Measurements from ENCODE around the gene AUTS2.
A peak's percentile ranks its signal among the peaks of the same experiment; 100 is the strongest.
"Not testable (repeated sequence)": the region's sequence is repeated elsewhere in the genome, so short reads cannot be mapped to it uniquely, and the experiment has no call there.

The AUTS2 gene

GRCh38 chr7:70728872-70729552 lies 1130.7 kb downstream of the AUTS2 start:
- peak overlapping the region; percentile 27 for H3K4me3 ChIP-seq (ENCODE audit: low read depth, low read length)
- TF ChIP-seq, protein P1, sequence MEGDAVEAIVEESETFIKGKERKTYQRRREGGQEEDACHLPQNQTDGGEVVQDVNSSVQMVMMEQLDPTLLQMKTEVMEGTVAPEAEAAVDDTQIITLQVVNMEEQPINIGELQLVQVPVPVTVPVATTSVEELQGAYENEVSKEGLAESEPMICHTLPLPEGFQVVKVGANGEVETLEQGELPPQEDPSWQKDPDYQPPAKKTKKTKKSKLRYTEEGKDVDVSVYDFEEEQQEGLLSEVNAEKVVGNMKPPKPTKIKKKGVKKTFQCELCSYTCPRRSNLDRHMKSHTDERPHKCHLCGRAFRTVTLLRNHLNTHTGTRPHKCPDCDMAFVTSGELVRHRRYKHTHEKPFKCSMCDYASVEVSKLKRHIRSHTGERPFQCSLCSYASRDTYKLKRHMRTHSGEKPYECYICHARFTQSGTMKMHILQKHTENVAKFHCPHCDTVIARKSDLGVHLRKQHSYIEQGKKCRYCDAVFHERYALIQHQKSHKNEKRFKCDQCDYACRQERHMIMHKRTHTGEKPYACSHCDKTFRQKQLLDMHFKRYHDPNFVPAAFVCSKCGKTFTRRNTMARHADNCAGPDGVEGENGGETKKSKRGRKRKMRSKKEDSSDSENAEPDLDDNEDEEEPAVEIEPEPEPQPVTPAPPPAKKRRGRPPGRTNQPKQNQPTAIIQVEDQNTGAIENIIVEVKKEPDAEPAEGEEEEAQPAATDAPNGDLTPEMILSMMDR (IDR thresholded peaks at IDR 0.05; ENCODE audit: low read depth, low read length, missing control alignments), result no peak
- DNase-seq (ENCODE audit: low read depth), result no peak

DNA sequence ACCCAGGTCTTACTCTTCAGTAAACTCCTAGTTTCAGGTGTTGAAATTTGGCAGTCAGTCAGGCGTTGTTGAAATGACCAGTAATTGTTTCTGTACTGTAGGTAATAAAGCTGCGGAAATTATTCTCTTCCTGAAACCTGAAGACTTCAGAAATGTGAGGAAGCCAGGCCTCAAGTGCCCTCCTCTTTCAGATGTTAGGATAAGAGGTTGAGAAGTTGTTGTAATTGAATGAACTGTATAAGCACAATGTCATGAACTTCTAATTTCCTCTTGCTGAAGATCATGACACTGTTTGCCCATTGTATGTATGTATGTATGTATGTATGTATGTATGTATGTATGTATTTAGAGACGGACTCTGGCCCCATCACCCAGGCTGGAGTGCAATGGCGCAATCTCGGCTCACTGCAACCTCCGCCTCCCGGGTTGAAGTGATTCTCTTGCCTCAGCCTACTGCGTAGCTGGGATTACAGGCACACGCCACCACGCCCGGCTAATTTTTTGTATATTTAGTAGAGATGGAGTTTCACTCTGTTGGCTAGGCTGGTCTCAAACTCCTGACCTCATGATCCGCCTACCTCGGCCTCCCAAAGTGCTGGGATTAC lies 1131.4 kb downstream of the AUTS2 start:
- DNase-seq (ENCODE audit: low read depth), result peak; percentile 35
- H3K4me3 ChIP-seq (ENCODE audit: low read depth, low read length), result not testable (repeated sequence)

GRCh38 chr7:70730451-70731110 lies 1132.3 kb downstream of the AUTS2 start:
- no peak for DNase-seq (ENCODE audit: low read depth)
- no peak overlapping the region for H3K4me3 ChIP-seq (ENCODE audit: low read depth, low read length)
- TF ChIP-seq, protein P1 (IDR thresholded peaks at IDR 0.05; ENCODE audit: low read depth, low read length, missing control alignments), result no peak

GRCh38 chr7:70733090-70733489 lies 1134.8 kb downstream of the AUTS2 start:
- TF ChIP-seq, protein P1 (IDR thresholded peaks at IDR 0.05; ENCODE audit: low read depth, low read length, missing control alignments), result no peak
- no peak for DNase-seq (ENCODE audit: low read depth)
- H3K4me3 ChIP-seq (ENCODE audit: low read depth, low read length), result no peak overlapping the region

DNA sequence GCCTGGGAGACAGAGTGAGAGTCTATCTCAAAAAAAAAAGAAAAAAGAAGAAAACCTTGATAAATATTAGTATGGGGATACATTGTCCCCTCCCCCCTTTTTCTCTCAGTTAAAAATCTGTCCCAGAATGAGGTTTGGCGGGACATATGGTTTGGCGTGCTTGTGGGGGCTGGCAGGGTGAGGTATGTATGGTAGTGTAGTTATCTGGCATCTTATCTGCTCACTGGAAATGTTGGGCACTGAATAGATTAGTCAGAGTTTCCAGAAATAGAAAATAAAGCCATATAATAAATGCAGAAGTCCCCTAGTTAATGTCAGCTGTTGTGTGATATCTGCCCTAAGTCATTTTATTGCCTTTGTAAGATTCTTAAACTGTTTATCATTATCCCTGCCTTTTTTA lies 1136.1 kb downstream of the AUTS2 start:
- no peak overlapping the region for H3K4me3 ChIP-seq (ENCODE audit: low read depth, low read length)
- TF ChIP-seq, protein P1 (IDR thresholded peaks at IDR 0.05; ENCODE audit: low read depth, low read length, missing control alignments), result no peak
- no peak for DNase-seq (ENCODE audit: low read depth)

- TF ChIP-seq, protein P1 (IDR thresholded peaks at IDR 0.05; ENCODE audit: low read depth, low read length, missing control alignments), result no peak
- no peak overlapping the region for H3K4me3 ChIP-seq (ENCODE audit: low read depth, low read length)
- no peak for DNase-seq (ENCODE audit: low read depth)
These were observed 1137.0 kb downstream of the AUTS2 start for GRCh38 chr7:70735313-70735712.

DNA sequence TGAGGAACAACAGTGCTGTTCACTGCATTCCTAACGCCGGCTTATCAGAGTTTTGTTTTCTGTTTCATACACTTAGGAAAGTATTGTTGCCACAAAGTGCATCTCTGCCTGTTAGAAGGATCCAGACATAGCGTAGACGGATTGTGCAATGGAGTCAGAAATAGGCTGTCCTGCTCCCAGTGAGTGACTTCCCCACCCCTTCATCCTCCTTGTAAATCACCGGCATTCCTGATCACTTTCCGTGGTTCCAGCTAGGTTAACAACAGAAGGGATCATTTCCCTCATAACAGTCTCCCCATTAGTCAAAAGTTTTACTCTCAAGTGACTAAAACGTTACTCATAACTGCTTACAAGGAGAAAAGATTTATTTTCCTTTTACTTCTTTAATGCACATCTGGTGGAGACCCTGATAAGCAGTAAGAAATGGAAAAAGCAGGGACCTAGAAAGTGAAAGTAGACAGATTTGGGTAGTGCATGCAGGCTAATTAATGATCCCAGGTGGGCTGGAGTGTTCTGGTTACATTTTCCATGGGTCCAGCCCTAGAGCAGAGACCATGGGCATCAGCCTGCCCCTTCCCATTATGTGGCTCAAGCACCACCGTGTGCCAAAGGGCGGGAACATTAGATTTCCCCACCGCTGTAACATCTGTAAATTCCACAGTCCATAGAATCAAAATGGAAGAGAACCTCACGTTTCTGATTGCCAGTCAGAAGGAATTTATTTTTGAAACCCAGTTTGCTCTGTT lies 1138.6 kb downstream of the AUTS2 start:
- no peak for DNase-seq (ENCODE audit: low read depth)
- peak overlapping the region; percentile 47 for H3K4me3 ChIP-seq (ENCODE audit: low read depth, low read length)
- TF ChIP-seq, protein P1 (IDR thresholded peaks at IDR 0.05; ENCODE audit: low read depth, low read length, missing control alignments), result no peak

All from GM12864 (cell line).